ENCODE data around the gene CPA3. TPM values are rescaled to one million over a fixed set of nuclear protein-coding genes. Genes with fewer than 3 reads are reported as not detected.

The CPA3 gene
- total RNA-seq, 2 experiments from 2014 or later: not detected

- H3K36me3 Mint-ChIP-seq (ENCODE audit: low read depth): no peaks in the 10 kb centered on the region
- CTCF ChIA-PET: interaction anchor here (1.1 kb wide), 1 partner anchor 54 kb away, joined by 3 read pairs; no protein-coding TSS in a partner anchor
- POLR2A ChIA-PET: no interaction called here
- H3K27ac Mint-ChIP-seq: no peak overlapping the region
- intact Hi-C loops (cut with DNase I, micrococcal nuclease): no loop called here
- no peaks in the 10 kb centered on the region for H3K4me1 Mint-ChIP-seq
- H3K27me3 Mint-ChIP-seq: peaks cover 13% of the 10 kb centered on the region
- no peak for DNase-seq
- no peaks in the 10 kb centered on the region for H3K9me3 Mint-ChIP-seq (ENCODE audit: low read depth)
- ATAC-seq: no peak
- no peak overlapping the region for H3K4me3 Mint-ChIP-seq
These were observed 24.7 kb downstream of the CPA3 start for GRCh38 chr3:148889828-148890227.

- no peaks in the 10 kb centered on the region for H3K4me1 Mint-ChIP-seq
- peaks cover 9% of the 10 kb centered on the region for H3K27me3 Mint-ChIP-seq
- no peaks in the 10 kb centered on the region for H3K36me3 Mint-ChIP-seq (ENCODE audit: low read depth)
- POLR2A ChIA-PET: no interaction called here
- no peak for DNase-seq
- no peak overlapping the region for H3K27ac Mint-ChIP-seq
- intact Hi-C loops (cut with DNase I, micrococcal nuclease): no loop called here
- H3K4me3 Mint-ChIP-seq: no peak overlapping the region
- CTCF ChIA-PET: interaction anchor here (1.2 kb wide), 1 partner anchor 9 kb away, joined by 3 read pairs; no protein-coding TSS in a partner anchor
- ATAC-seq: no peak
- no peaks in the 10 kb centered on the region for H3K9me3 Mint-ChIP-seq (ENCODE audit: low read depth)
These were observed 31.0 kb downstream of the CPA3 start for GRCh38 chr3:148896062-148896461.

- Mint-ChIP-seq H3K36me3 (ENCODE audit: low read depth) (no peaks in the 10 kb centered on the region), H3K9me3 (ENCODE audit: low read depth) (no peaks in the 10 kb centered on the region), H3K4me3 (no peak overlapping the region), H3K27me3 (peaks cover 9% of the 10 kb centered on the region), H3K4me1 (no peaks in the 10 kb centered on the region), H3K27ac (no peak overlapping the region)
- POLR2A ChIA-PET: no interaction called here
- DNase-seq (no peak), ATAC-seq (no peak)
- CTCF ChIA-PET: no interaction called here
- intact Hi-C loops (cut with DNase I, micrococcal nuclease): no loop called here
These were observed 37.1 kb downstream of the CPA3 start for GRCh38 chr3:148901987-148902791.

- no peaks in the 10 kb centered on the region for H3K4me1 Mint-ChIP-seq
- H3K27ac Mint-ChIP-seq: no peak overlapping the region
- intact Hi-C loops (cut with DNase I, micrococcal nuclease): no loop called here
- CTCF ChIA-PET: no interaction called here
- peaks cover 14% of the 10 kb centered on the region for H3K27me3 Mint-ChIP-seq
- no peaks in the 10 kb centered on the region for H3K36me3 Mint-ChIP-seq (ENCODE audit: low read depth)
- no peaks in the 10 kb centered on the region for H3K9me3 Mint-ChIP-seq (ENCODE audit: low read depth)
- DNase-seq (no peak), ATAC-seq (no peak)
- H3K4me3 Mint-ChIP-seq: no peak overlapping the region
- POLR2A ChIA-PET: no interaction called here
These were observed 37.9 kb downstream of the CPA3 start for GRCh38 chr3:148903022-148903442.

GRCh38 chr3:148903941-148904340 lies 38.8 kb downstream of the CPA3 start:
- no peaks in the 10 kb centered on the region for H3K36me3 Mint-ChIP-seq (ENCODE audit: low read depth)
- no peaks in the 10 kb centered on the region for H3K4me1 Mint-ChIP-seq
- H3K9me3 Mint-ChIP-seq (ENCODE audit: low read depth): no peaks in the 10 kb centered on the region
- H3K27me3 Mint-ChIP-seq: peaks cover 14% of the 10 kb centered on the region
- intact Hi-C loops (cut with DNase I, micrococcal nuclease): no loop called here
- H3K4me3 Mint-ChIP-seq: no peak overlapping the region
- CTCF ChIA-PET: no interaction called here
- H3K27ac Mint-ChIP-seq: no peak overlapping the region
- POLR2A ChIA-PET: no interaction called here
- ATAC-seq: no peak
- no peak for DNase-seq

GRCh38 chr3:148906667-148907066 lies 41.6 kb downstream of the CPA3 start:
- ChIA-PET CTCF (interaction anchor here (1.5 kb wide), 1 partner anchor 13 kb away, joined by 3 read pairs; no protein-coding TSS in a partner anchor), POLR2A (no interaction called here)
- no peaks in the 10 kb centered on the region for H3K9me3 Mint-ChIP-seq (ENCODE audit: low read depth)
- H3K27me3 Mint-ChIP-seq: peaks cover 14% of the 10 kb centered on the region
- no peak for DNase-seq
- no peak overlapping the region for H3K27ac Mint-ChIP-seq
- no peak overlapping the region for H3K4me3 Mint-ChIP-seq
- ATAC-seq: no peak
- no peaks in the 10 kb centered on the region for H3K36me3 Mint-ChIP-seq (ENCODE audit: low read depth)
- no peaks in the 10 kb centered on the region for H3K4me1 Mint-ChIP-seq
- intact Hi-C loops (cut with DNase I, micrococcal nuclease): no loop called here

- ATAC-seq (no peak), DNase-seq (no peak)
- Mint-ChIP-seq H3K27me3 (peaks cover 9% of the 10 kb centered on the region), H3K9me3 (ENCODE audit: low read depth) (no peaks in the 10 kb centered on the region), H3K4me1 (no peaks in the 10 kb centered on the region), H3K27ac (no peak overlapping the region), H3K4me3 (no peak overlapping the region), H3K36me3 (ENCODE audit: low read depth) (no peaks in the 10 kb centered on the region)
- intact Hi-C loops (cut with DNase I, micrococcal nuclease): no loop called here
- POLR2A ChIA-PET: no interaction called here
- CTCF ChIA-PET: no interaction called here
These were observed 46.1 kb downstream of the CPA3 start for GRCh38 chr3:148911173-148911572.

GRCh38 chr3:148911592-148911991 lies 46.5 kb downstream of the CPA3 start:
- ATAC-seq: no peak
- no peaks in the 10 kb centered on the region for H3K36me3 Mint-ChIP-seq (ENCODE audit: low read depth)
- H3K27ac Mint-ChIP-seq: no peak overlapping the region
- H3K4me1 Mint-ChIP-seq: no peaks in the 10 kb centered on the region
- no peaks in the 10 kb centered on the region for H3K9me3 Mint-ChIP-seq (ENCODE audit: low read depth)
- POLR2A ChIA-PET: no interaction called here
- intact Hi-C loops (cut with DNase I, micrococcal nuclease): no loop called here
- no peak for DNase-seq
- H3K4me3 Mint-ChIP-seq: no peak overlapping the region
- H3K27me3 Mint-ChIP-seq: peaks cover 8% of the 10 kb centered on the region
- CTCF ChIA-PET: no interaction called here

- H3K4me1 Mint-ChIP-seq: no peaks in the 10 kb centered on the region
- H3K36me3 Mint-ChIP-seq (ENCODE audit: low read depth): no peaks in the 10 kb centered on the region
- no peak for DNase-seq
- H3K9me3 Mint-ChIP-seq (ENCODE audit: low read depth): no peaks in the 10 kb centered on the region
- H3K27me3 Mint-ChIP-seq: peaks cover 2% of the 10 kb centered on the region
- H3K4me3 Mint-ChIP-seq: no peak overlapping the region
- no peak overlapping the region for H3K27ac Mint-ChIP-seq
- no peak for ATAC-seq
- ChIA-PET POLR2A (no interaction called here), CTCF (no interaction called here)
- intact Hi-C loops (cut with DNase I, micrococcal nuclease): no loop called here
These were observed 50.0 kb downstream of the CPA3 start for GRCh38 chr3:148914936-148915690.

GRCh38 chr3:148916132-148916531 lies 51.0 kb downstream of the CPA3 start:
- H3K9me3 Mint-ChIP-seq (ENCODE audit: low read depth): no peaks in the 10 kb centered on the region
- no peak overlapping the region for H3K4me3 Mint-ChIP-seq
- no peak for DNase-seq
- H3K27me3 Mint-ChIP-seq: peaks cover 3% of the 10 kb centered on the region
- H3K36me3 Mint-ChIP-seq (ENCODE audit: low read depth): no peaks in the 10 kb centered on the region
- intact Hi-C loops (cut with DNase I, micrococcal nuclease): no loop called here
- ChIA-PET POLR2A (no interaction called here), CTCF (no interaction called here)
- no peak overlapping the region for H3K27ac Mint-ChIP-seq
- H3K4me1 Mint-ChIP-seq: no peaks in the 10 kb centered on the region
- no peak for ATAC-seq

- Mint-ChIP-seq H3K9me3 (ENCODE audit: low read depth) (no peaks in the 10 kb centered on the region), H3K27me3 (peaks cover 7% of the 10 kb centered on the region), H3K4me1 (no peaks in the 10 kb centered on the region), H3K27ac (no peak overlapping the region), H3K4me3 (no peak overlapping the region), H3K36me3 (ENCODE audit: low read depth) (no peaks in the 10 kb centered on the region)
- ChIA-PET POLR2A (no interaction called here), CTCF (interaction anchor here (0.9 kb wide), 1 partner anchor 14 kb away, joined by 4 read pairs; no protein-coding TSS in a partner anchor)
- no peak for ATAC-seq
- no peak for DNase-seq
- intact Hi-C loops (cut with DNase I, micrococcal nuclease): no loop called here
These were observed 57.4 kb downstream of the CPA3 start for GRCh38 chr3:148922467-148922866.

- H3K4me3 Mint-ChIP-seq: no peak overlapping the region
- POLR2A ChIA-PET: no interaction called here
- no peaks in the 10 kb centered on the region for H3K9me3 Mint-ChIP-seq (ENCODE audit: low read depth)
- no peaks in the 10 kb centered on the region for H3K4me1 Mint-ChIP-seq
- H3K27me3 Mint-ChIP-seq: peaks cover 7% of the 10 kb centered on the region
- ATAC-seq (no peak), DNase-seq (no peak)
- intact Hi-C loops (cut with DNase I, micrococcal nuclease): no loop called here
- H3K36me3 Mint-ChIP-seq (ENCODE audit: low read depth): no peaks in the 10 kb centered on the region
- CTCF ChIA-PET: no interaction called here
- H3K27ac Mint-ChIP-seq: no peak overlapping the region
These were observed 58.5 kb downstream of the CPA3 start for GRCh38 chr3:148923592-148923991.

All from activated CD4-positive, alpha-beta T cell treated with anti-CD3 and anti-CD28 coated beads for 36 hours (primary cell).